Measurements from ENCODE around the gene GSX2. TPM values are rescaled to one million over a fixed set of nuclear protein-coding genes. Genes with fewer than 3 reads are reported as not detected.

The GSX2 gene
- total and polyA plus RNA-seq, 2 of the 8 experiments (the other 6 are each of a cell fraction or from before 2014, with no cell fraction given), result not detected

DNA sequence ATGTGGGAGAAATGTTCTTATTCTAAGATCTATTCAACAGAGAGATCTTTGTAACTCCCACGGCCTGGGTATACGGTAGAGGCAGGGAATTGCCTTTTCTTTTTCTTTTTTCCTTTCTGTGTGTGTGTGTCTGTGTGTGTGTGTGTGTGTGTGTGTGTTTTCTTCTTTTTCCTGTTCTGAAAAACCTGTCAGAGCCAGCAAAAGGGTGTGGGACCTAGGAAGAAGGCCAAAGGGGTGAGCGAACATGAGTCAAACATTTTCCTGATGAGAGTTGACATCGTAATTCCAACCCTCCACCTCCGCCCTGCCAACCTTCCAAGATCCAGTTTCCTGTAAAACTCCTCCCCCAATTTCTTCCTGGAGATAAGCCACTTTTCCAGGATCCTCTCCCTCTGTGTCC, 32.8 kb upstream of the GSX2 start (continued):
- TF ChIP-seq, protein P1, sequence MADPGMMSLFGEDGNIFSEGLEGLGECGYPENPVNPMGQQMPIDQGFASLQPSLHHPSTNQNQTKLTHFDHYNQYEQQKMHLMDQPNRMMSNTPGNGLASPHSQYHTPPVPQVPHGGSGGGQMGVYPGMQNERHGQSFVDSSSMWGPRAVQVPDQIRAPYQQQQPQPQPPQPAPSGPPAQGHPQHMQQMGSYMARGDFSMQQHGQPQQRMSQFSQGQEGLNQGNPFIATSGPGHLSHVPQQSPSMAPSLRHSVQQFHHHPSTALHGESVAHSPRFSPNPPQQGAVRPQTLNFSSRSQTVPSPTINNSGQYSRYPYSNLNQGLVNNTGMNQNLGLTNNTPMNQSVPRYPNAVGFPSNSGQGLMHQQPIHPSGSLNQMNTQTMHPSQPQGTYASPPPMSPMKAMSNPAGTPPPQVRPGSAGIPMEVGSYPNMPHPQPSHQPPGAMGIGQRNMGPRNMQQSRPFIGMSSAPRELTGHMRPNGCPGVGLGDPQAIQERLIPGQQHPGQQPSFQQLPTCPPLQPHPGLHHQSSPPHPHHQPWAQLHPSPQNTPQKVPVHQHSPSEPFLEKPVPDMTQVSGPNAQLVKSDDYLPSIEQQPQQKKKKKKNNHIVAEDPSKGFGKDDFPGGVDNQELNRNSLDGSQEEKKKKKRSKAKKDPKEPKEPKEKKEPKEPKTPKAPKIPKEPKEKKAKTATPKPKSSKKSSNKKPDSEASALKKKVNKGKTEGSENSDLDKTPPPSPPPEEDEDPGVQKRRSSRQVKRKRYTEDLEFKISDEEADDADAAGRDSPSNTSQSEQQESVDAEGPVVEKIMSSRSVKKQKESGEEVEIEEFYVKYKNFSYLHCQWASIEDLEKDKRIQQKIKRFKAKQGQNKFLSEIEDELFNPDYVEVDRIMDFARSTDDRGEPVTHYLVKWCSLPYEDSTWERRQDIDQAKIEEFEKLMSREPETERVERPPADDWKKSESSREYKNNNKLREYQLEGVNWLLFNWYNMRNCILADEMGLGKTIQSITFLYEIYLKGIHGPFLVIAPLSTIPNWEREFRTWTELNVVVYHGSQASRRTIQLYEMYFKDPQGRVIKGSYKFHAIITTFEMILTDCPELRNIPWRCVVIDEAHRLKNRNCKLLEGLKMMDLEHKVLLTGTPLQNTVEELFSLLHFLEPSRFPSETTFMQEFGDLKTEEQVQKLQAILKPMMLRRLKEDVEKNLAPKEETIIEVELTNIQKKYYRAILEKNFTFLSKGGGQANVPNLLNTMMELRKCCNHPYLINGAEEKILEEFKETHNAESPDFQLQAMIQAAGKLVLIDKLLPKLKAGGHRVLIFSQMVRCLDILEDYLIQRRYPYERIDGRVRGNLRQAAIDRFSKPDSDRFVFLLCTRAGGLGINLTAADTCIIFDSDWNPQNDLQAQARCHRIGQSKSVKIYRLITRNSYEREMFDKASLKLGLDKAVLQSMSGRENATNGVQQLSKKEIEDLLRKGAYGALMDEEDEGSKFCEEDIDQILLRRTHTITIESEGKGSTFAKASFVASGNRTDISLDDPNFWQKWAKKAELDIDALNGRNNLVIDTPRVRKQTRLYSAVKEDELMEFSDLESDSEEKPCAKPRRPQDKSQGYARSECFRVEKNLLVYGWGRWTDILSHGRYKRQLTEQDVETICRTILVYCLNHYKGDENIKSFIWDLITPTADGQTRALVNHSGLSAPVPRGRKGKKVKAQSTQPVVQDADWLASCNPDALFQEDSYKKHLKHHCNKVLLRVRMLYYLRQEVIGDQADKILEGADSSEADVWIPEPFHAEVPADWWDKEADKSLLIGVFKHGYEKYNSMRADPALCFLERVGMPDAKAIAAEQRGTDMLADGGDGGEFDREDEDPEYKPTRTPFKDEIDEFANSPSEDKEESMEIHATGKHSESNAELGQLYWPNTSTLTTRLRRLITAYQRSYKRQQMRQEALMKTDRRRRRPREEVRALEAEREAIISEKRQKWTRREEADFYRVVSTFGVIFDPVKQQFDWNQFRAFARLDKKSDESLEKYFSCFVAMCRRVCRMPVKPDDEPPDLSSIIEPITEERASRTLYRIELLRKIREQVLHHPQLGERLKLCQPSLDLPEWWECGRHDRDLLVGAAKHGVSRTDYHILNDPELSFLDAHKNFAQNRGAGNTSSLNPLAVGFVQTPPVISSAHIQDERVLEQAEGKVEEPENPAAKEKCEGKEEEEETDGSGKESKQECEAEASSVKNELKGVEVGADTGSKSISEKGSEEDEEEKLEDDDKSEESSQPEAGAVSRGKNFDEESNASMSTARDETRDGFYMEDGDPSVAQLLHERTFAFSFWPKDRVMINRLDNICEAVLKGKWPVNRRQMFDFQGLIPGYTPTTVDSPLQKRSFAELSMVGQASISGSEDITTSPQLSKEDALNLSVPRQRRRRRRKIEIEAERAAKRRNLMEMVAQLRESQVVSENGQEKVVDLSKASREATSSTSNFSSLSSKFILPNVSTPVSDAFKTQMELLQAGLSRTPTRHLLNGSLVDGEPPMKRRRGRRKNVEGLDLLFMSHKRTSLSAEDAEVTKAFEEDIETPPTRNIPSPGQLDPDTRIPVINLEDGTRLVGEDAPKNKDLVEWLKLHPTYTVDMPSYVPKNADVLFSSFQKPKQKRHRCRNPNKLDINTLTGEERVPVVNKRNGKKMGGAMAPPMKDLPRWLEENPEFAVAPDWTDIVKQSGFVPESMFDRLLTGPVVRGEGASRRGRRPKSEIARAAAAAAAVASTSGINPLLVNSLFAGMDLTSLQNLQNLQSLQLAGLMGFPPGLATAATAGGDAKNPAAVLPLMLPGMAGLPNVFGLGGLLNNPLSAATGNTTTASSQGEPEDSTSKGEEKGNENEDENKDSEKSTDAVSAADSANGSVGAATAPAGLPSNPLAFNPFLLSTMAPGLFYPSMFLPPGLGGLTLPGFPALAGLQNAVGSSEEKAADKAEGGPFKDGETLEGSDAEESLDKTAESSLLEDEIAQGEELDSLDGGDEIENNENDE (IDR thresholded peaks at IDR 0.05; ENCODE audit: insufficient replicate concordance, low read length), result no peak
- no peak for TF ChIP-seq CHD2 (IDR thresholded peaks at IDR 0.05; ENCODE audit: low read length)

Data from H1 (cell line).